ENCODE results near the gene CLCNKB. TPM values are rescaled to one million over a fixed set of nuclear protein-coding genes. Genes with fewer than 3 reads are reported as not detected.

CLCNKB gene
- total and polyA plus RNA-seq, 2 donors (not counting 3 experiments of a cell fraction or from before 2014, with no cell fraction given): 0.18 TPM; not detected in 1

- DNase-seq (ENCODE audit: low read depth, low spot score) (no peak), FAIRE-seq (no peak)
- TF ChIP-seq GATA2 (IDR thresholded peaks at IDR 0.05; ENCODE audit: insufficient read depth, insufficient read length, low read depth, low read length) (no peak), JUN (IDR thresholded peaks at IDR 0.05; ENCODE audit: borderline replicate concordance, insufficient read depth, insufficient read length, low read depth) (no peak), POLR2A (IDR thresholded peaks at IDR 0.05; ENCODE audit: low read depth, low read length) (no peak), MYC (IDR thresholded peaks at IDR 0.05; ENCODE audit: low read depth, low read length) (no peak), CTCF (IDR thresholded peaks at IDR 0.05; ENCODE audit: extremely low read depth in 1 of 2, insufficient read depth in 1 of 2, low read depth in 1 of 2, low read length in 2 of 2) (no peak), EZH2 (IDR thresholded peaks at IDR 0.05; ENCODE audit: borderline replicate concordance, low read depth, low read length, severe bottlenecking) (no peak), FOS (IDR thresholded peaks at IDR 0.05; ENCODE audit: borderline replicate concordance, insufficient read depth, low read length) (no peak), MAX (IDR thresholded peaks at IDR 0.05; ENCODE audit: insufficient read depth, insufficient read length) (no peak), POLR2AphosphoS5 (IDR thresholded peaks at IDR 0.05; ENCODE audit: insufficient read depth, low read depth, low read length) (no peak)
- no peak overlapping the region for H3K27ac ChIP-seq (ENCODE audit: insufficient read depth, low read depth, low read length)
- POLR2A ChIA-PET: no interaction called here
- H3K27me3 ChIP-seq (ENCODE audit: control insufficient read depth in 2 of 2, insufficient read depth in 2 of 2, low read length in 2 of 2): no peaks in the 10 kb centered on the region
- CTCF ChIA-PET: interaction anchor here (3.6 to 13.2 kb wide), 4 partner anchors 76 to 286 kb away, joined by 92 to 353 read pairs (median 166); partner anchors contain the start of gene EPHA2
- H3K36me3 ChIP-seq (ENCODE audit: control insufficient read depth in 2 of 2, extremely low read depth in 1 of 2, insufficient read depth in 2 of 2, low read length in 2 of 2): no peaks in the 10 kb centered on the region
- intact Hi-C loops (cut with micrococcal nuclease) (no loop called here), dilution Hi-C loops (cut with MboI; ENCODE audit: extremely low pct_ligation_motif_present, low sequenced_read_pairs) (no loop called here)
- H4K20me1 ChIP-seq (replicated peaks; ENCODE audit: control insufficient read depth, extremely low read depth, insufficient read depth, low read length): no peaks in the 10 kb centered on the region
- BruUV-seq (replicated peaks): no TSS peak
- H3K9me3 ChIP-seq (replicated peaks; ENCODE audit: control insufficient read depth, insufficient read depth, low read length): no peaks in the 10 kb centered on the region
- peaks cover 13% of the 10 kb centered on the region for H3K4me1 ChIP-seq (ENCODE audit: control insufficient read depth, extremely low read depth, insufficient read depth, low read length)
- H3K9me1 ChIP-seq (replicated peaks; ENCODE audit: control insufficient read depth, extremely low read depth, insufficient read depth, low read length): no peaks in the 10 kb centered on the region
- no peak overlapping the region for H3K4me3 ChIP-seq (replicated peaks in 1 of 3; ENCODE audit: insufficient read depth in 1 of 3, low read depth in 1 of 3, low read length in 3 of 3)
- H3K79me2 ChIP-seq (ENCODE audit: control insufficient read depth, insufficient read depth, low read length): no peaks in the 10 kb centered on the region
- H2AFZ ChIP-seq (ENCODE audit: low read depth, low read length): no peak overlapping the region
- H3K9ac ChIP-seq (replicated peaks; ENCODE audit: extremely low read depth, insufficient read depth, low read length): no peak overlapping the region
- no peak overlapping the region for H3K4me2 ChIP-seq (ENCODE audit: insufficient read depth, low read length)
Observed at GRCh38 chr1:16076865-16077238, 33.3 kb downstream of the CLCNKB start.
